HFF-Myc (cell line): ENCODE measurements around the gene BICDL1.

ENCODE experiments used
- DNase-seq: peaks from one replicate; pipeline ENCODE4 v3.0.0-alpha.2; 2011; ENCODE audit warnings: low read depth; ENCODE audit errors: extremely low read depth
- H3K4me3 ChIP-seq: replicated peaks from 2 replicates; pipeline ENCODE4 v1.5.1; 2011; ENCODE audit warnings: low read depth, mild to moderate bottlenecking, control low read depth, low read length
- TF ChIP-seq, protein P1 (sequence below): IDR thresholded peaks from 2 replicates; pipeline ENCODE4 v1.5.1; 2012; ENCODE audit warnings: mild to moderate bottlenecking, low read depth, low read length, control low read depth; ENCODE audit errors: missing control alignments

The BICDL1 gene

DNA sequence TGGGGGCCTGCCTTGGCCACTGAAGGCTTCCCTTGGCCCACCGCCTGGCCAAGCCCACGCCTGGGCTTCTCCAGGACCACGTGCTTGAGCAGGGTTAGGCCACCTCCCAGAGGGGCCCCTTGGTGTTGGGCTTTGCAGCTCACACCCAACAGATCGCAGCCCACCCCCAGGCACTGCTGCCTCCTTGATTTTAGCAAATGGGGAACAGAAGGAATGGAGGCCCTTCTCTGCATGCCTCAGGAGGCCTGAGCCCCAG lies 104.2 kb downstream of the BICDL1 start:
- H3K4me3 ChIP-seq, result no peak overlapping the region
- no peak for DNase-seq
- TF ChIP-seq, protein P1, sequence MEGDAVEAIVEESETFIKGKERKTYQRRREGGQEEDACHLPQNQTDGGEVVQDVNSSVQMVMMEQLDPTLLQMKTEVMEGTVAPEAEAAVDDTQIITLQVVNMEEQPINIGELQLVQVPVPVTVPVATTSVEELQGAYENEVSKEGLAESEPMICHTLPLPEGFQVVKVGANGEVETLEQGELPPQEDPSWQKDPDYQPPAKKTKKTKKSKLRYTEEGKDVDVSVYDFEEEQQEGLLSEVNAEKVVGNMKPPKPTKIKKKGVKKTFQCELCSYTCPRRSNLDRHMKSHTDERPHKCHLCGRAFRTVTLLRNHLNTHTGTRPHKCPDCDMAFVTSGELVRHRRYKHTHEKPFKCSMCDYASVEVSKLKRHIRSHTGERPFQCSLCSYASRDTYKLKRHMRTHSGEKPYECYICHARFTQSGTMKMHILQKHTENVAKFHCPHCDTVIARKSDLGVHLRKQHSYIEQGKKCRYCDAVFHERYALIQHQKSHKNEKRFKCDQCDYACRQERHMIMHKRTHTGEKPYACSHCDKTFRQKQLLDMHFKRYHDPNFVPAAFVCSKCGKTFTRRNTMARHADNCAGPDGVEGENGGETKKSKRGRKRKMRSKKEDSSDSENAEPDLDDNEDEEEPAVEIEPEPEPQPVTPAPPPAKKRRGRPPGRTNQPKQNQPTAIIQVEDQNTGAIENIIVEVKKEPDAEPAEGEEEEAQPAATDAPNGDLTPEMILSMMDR, result no peak

DNA sequence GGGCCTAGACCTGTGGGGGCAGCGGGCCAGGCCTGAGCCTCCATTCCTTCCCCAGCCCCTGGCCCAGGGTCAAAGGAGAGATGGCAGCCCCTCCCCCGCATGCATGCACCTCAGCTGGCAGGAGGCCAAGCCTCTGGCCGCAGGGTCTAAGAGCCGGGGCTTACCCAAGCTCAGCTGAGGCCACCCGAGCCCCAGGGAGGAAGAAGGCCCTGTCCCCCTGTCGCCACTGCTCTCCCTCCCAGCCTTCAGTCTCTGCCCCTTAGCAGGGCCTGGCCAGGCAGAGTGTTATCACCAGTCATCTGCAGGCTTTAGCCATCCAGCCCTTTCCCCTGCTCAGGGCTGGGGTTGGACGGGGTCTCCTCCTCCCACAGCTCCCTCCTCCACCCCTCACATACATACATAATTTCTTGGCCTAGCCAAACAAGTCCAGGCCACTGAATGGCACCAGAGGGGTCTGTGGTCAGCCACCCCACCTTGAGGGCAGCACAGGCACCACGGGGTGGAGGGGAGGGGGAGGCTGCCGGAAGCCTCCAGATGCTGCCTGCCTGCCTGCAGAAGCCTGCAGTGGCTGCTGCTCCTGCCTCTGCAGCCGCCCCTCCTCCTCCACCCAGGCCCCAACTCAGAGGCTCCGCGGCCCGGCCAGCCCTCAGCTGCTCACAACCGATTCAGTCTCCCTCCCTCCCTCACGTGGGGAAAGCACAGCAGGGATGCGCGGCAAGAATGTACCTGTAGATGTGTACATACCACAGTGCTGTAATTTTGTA lies 104.7 kb downstream of the BICDL1 start:
- DNase-seq, result no peak
- no peak overlapping the region for H3K4me3 ChIP-seq
- TF ChIP-seq, protein P1, result no peak

DNA sequence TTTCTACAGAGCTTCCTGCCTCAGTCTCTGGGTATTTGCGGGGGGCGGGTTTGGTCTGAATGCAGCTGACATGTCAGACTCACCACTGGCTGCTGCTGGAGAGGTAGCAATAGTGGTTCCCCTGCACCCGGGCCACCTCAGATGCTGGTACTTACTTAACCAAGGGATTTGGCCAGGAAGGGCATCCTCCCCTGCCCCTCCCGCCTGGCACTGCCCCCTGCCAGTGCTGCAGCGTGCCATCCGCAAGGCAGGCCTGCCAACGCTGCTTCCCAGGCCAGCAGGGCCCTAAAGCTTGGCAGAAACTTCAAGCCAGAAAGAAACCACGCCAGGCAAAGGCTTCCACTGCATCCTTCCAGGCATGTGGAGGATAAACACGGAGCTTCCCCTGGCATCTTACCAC lies 105.4 kb downstream of the BICDL1 start:
- TF ChIP-seq, protein P1, result no peak
- no peak for DNase-seq

DNA sequence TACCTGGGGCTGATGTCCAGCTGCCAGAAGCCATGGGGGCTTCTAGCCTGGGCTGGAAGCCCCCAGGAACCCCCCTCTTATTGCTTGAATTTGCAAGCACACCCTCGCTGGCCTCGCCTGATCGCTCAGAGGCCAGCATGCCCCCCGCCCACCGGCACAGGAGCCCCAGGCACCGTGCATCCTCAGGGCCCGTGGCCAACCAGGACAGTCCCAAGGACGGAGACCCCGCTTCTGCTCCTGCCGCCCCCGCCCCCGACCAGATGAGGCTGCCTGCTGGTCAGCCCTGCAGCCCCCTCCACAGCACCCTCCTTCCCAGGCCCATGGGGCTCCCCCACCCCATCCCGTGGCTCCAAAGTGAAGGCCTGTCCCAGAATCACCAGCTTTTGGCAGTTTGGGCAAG lies 106.3 kb downstream of the BICDL1 start:
- DNase-seq, result no peak
- no peak overlapping the region for H3K4me3 ChIP-seq
- TF ChIP-seq, protein P1, result no peak

More for the DNA sequence above, 105.4 kb downstream of the BICDL1 start:
- no peak overlapping the region for H3K4me3 ChIP-seq

DNA sequence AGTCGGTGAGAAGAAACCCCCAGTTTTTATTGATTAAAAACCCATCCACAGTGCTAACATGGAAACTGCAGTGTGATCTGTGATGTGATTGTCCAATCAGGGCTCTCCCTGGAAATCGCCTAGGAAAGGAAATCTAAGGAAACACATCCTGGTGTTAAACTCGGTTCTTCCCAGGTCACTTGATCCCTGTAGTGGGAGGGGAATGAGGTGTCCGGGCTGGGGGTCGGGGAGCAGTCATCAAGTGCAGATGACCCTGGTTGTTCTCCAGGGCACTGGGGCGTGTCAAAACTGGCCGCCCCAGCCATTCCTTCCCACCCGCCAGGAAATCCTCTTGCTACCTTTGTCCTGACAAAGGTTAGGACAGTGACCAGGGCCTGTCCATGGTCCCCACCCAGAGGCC lies 106.7 kb downstream of the BICDL1 start:
- TF ChIP-seq, protein P1, result no peak
- no peak for DNase-seq
- no peak overlapping the region for H3K4me3 ChIP-seq

DNA sequence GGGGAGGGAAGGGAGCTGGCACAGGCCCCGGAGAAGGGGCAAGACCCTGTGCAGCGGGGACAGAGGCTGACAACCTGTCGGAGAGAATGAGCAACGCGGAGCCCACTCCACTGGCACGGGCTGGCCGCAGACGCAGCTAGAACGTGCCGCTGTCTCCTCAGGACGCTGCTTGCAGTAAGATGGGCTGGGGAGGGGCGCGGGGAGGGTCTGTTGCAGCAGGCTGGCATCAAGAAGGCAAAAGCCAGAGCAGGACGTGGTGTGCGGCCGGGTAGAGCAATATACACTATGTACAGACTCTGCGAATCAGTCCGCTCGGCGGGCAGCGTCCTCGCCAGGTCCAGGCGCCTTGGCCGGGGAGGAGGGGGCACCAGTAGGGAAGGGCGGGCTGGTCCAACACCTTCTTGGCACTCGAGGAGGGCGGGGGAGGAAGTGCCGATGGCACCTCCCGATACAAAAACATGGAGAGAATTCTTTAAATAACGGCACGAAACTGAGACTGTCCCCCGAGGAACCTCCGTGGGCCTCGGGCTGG lies 107.7 kb downstream of the BICDL1 start:
- TF ChIP-seq, protein P1, result no peak
- DNase-seq, result no peak
- H3K4me3 ChIP-seq, result no peak overlapping the region
